OCI-LY7 (cell line): ENCODE measurements around the gene PLD5. TPM values are rescaled to one million over a fixed set of nuclear protein-coding genes. Genes with fewer than 3 reads are reported as not detected.

Source experiments
- BruUV-seq: library from RNA; stranded (reverse); fragments of 400-500 nt; replicated peaks from 2 replicates; lab custom pipeline; 2021; lab: Mats Ljungman, UMichigan
- CTCF ChIA-PET: fragments of 300-600 bp; sonication (Branson Sonifier 250); formaldehyde crosslinking; loops from one replicate; lab custom pipeline; 2022; ENCODE audit warnings: antibody characterized with exemption; ENCODE audit not compliant: unreplicated experiment; lab: Charles Lee
- POLR2A ChIA-PET: fragments of 300-600 bp; sonication (Branson Sonifier 250); formaldehyde crosslinking; loops from one replicate; lab custom pipeline; 2022; ENCODE audit warnings: antibody characterized with exemption; lab: Charles Lee
- DNase-seq: peaks from one replicate; pipeline ENCODE4 v3.0.0-alpha.2; 2015; ENCODE audit warnings: low spot score
- H2AFZ ChIP-seq: fragments of 200-600 bp; sonication (generic), shearing (Covaris generic); 2 replicates; pipeline ENCODE4 v1.6.1; 2014; ENCODE audit warnings: mild to moderate bottlenecking, antibody characterized with exemption, low read length, moderate library complexity
- H3K27ac ChIP-seq: fragments of 200-600 bp; sonication (generic); 2 replicates; pipeline ENCODE4 v1.5.1; 2014; ENCODE audit warnings: mixed run types, low read depth, mild to moderate bottlenecking, moderate library complexity, low read length, inconsistent platforms; ENCODE audit not compliant: poor library complexity, severe bottlenecking
- H3K36me3 ChIP-seq: fragments of 200-600 bp; sonication (generic); 2 replicates; pipeline ENCODE4 v1.6.1; 2014; ENCODE audit warnings: mild to moderate bottlenecking, antibody characterized with exemption, low read length, moderate library complexity, mixed read lengths; ENCODE audit not compliant: insufficient read depth
- H3K4me1 ChIP-seq: fragments of 200-600 bp; sonication (generic); 2 replicates; pipeline ENCODE4 v1.5.1; 2014; ENCODE audit warnings: mild to moderate bottlenecking, low read length; ENCODE audit not compliant: insufficient read depth, poor library complexity, severe bottlenecking
- H3K4me2 ChIP-seq: fragments of 200-600 bp; sonication (generic); 2 replicates; pipeline ENCODE4 v1.6.1; 2014; ENCODE audit warnings: mild to moderate bottlenecking, low read length
- H3K4me3 ChIP-seq: fragments of 200-600 bp; sonication (generic); 2 replicates; pipeline ENCODE4 v1.5.1; 2014; ENCODE audit warnings: mild to moderate bottlenecking, low read depth, low read length; ENCODE audit not compliant: poor library complexity, severe bottlenecking
- H3K79me2 ChIP-seq: fragments of 200-600 bp; sonication (generic); 2 replicates; pipeline ENCODE4 v1.6.1; 2016; ENCODE audit warnings: low read depth, mild to moderate bottlenecking, low read length, moderate library complexity, mixed read lengths; ENCODE audit not compliant: insufficient read depth
- H3K9me2 ChIP-seq: fragments of 200-600 bp; sonication (generic); 2 replicates; pipeline ENCODE4 v1.6.1; 2016; ENCODE audit warnings: mild to moderate bottlenecking, low read length, mixed read lengths; ENCODE audit not compliant: insufficient read depth
- H3K9me3 ChIP-seq: fragments of 200-600 bp; sonication (generic); 2 replicates; pipeline ENCODE4 v1.6.1; 2014; ENCODE audit warnings: mild to moderate bottlenecking, mixed run types, low read length, mixed read lengths
- H4K20me1 ChIP-seq: fragments of 200-600 bp; sonication (generic); 2 replicates; pipeline ENCODE4 v1.6.1; 2014; ENCODE audit warnings: mild to moderate bottlenecking, antibody characterized with exemption, low read length, moderate library complexity, mixed read lengths; ENCODE audit not compliant: insufficient read depth
- EZH2phosphoT487 ChIP-seq: fragments of 200-600 bp; sonication (generic); IDR thresholded peaks from 2 replicates; pipeline ENCODE4 v1.6.1; 2018; ENCODE audit warnings: low read depth, borderline replicate concordance, mild to moderate bottlenecking, mixed run types, antibody characterized with exemption, low read length, moderate library complexity, mixed read lengths
- intact Hi-C: fragments of 100-400 bp; cut with micrococcal nuclease; formaldehyde crosslinking; loops from one replicate; pipeline ENCODE4 v1.10.0; 2022; ENCODE audit not compliant: unreplicated experiment
- total RNA-seq, 2 experiments: library from RNA; depleted of rRNA in 1 of 2; stranded (reverse); fragments of >200 nt in 1 of 2; shearing (Covaris generic) in 1 of 2; gene quantifications; 2 replicates each; pipeline ENCODE4 v1.2.3, GENCODE V29; 2014 to 2022
- TF ChIP-seq, protein P1 (sequence below): fragments of 200-600 bp; sonication (generic); conservative IDR thresholded peaks from 2 replicates; pipeline ENCODE4 v1.5.1; 2014; ENCODE audit warnings: mild to moderate bottlenecking, antibody characterized with exemption, low read length, moderate library complexity, mixed read lengths

PLD5 gene
- total RNA-seq, 2 experiments from 2014 or later = not detected

DNA sequence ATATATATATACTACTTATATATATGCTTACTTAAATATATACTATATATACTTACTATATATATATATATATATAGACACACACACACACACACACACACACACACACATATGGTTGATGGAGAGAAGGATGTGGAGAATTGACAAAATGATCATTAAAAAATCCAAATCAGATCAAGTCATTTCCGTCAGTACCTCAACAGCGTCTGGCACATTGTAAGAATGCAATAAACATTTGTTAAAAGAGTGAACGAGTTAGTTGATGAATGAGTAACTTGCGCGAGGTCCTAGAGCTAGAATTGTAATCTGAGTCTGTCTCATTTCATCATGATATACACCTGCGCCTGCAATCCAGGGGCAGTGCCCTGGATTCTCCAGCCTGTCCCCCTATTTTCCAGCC, 282.6 kb downstream of the PLD5 start:
- Histone ChIP-seq H3K9me2 (no peaks in the 10 kb centered on the region), H3K27ac (no peak overlapping the region), H2AFZ (no peak overlapping the region), H3K4me1 (no peaks in the 10 kb centered on the region), H3K9me3 (no peaks in the 10 kb centered on the region), H3K4me2 (no peak overlapping the region), H4K20me1 (no peaks in the 10 kb centered on the region), H3K36me3 (no peaks in the 10 kb centered on the region), H3K4me3 (no peak overlapping the region), H3K79me2 (no peaks in the 10 kb centered on the region)
- ChIA-PET CTCF (no interaction called here), POLR2A (no interaction called here)
- TF ChIP-seq EZH2phosphoT487 = no peak
- TF ChIP-seq, protein P1, sequence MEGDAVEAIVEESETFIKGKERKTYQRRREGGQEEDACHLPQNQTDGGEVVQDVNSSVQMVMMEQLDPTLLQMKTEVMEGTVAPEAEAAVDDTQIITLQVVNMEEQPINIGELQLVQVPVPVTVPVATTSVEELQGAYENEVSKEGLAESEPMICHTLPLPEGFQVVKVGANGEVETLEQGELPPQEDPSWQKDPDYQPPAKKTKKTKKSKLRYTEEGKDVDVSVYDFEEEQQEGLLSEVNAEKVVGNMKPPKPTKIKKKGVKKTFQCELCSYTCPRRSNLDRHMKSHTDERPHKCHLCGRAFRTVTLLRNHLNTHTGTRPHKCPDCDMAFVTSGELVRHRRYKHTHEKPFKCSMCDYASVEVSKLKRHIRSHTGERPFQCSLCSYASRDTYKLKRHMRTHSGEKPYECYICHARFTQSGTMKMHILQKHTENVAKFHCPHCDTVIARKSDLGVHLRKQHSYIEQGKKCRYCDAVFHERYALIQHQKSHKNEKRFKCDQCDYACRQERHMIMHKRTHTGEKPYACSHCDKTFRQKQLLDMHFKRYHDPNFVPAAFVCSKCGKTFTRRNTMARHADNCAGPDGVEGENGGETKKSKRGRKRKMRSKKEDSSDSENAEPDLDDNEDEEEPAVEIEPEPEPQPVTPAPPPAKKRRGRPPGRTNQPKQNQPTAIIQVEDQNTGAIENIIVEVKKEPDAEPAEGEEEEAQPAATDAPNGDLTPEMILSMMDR = no peak
- intact Hi-C loops = no loop called here
- BruUV-seq = no TSS peak
- DNase-seq = no peak

DNA sequence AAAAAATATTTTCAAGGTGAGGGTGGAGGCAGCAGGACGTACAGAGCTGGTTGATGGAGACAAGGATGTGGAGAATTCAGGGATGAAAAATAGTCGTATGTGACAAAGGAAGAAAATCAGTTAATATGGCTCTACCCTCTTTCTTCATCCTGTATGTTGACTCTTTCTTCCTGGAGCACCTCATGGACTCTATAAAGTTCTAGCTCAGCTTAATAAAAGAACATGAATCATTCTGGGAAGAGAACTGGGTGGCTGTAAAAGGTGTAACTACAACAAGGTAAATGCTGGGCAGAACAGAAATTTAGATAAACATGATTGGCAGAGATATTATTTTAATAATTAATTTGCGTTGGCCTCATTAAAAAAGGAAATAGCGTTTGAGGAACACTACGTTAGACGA, 283.8 kb downstream of the PLD5 start:
- intact Hi-C loops = no loop called here
- Histone ChIP-seq H3K27ac (no peak overlapping the region), H3K36me3 (no peaks in the 10 kb centered on the region), H2AFZ (no peak overlapping the region), H3K79me2 (no peaks in the 10 kb centered on the region), H3K9me3 (no peaks in the 10 kb centered on the region), H4K20me1 (no peaks in the 10 kb centered on the region), H3K4me2 (no peak overlapping the region), H3K4me1 (no peaks in the 10 kb centered on the region), H3K9me2 (no peaks in the 10 kb centered on the region), H3K4me3 (no peak overlapping the region)
- ChIA-PET CTCF (no interaction called here), POLR2A (interaction anchor here (0.7 kb wide), 1 partner anchor 1288 kb away, joined by 3 read pairs; no protein-coding TSS in a partner anchor)
- DNase-seq = no peak
- TF ChIP-seq, protein P1 = no peak
- no peak for TF ChIP-seq EZH2phosphoT487
- BruUV-seq = no TSS peak

DNA sequence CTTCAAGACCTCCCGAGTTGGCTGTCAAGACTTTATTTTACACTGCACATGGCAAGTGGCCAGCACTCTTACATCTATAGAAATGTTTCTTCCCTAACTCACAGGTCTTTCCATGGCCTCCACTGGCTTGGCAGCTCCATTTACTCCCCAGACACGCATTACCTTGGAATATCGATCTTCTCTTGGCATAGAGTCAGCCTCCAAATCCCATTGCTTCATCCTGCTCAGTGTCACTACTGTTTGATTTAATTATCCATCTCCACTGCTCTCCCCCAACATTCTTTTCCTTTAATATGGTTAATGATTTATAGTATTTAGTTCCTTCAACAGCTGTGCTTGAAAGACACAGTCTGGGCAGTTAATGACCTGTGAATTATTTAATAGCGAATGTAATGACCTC, 284.4 kb downstream of the PLD5 start:
- H3K4me2 ChIP-seq = no peak overlapping the region
- no peak overlapping the region for H3K27ac ChIP-seq
- no peaks in the 10 kb centered on the region for H3K36me3 ChIP-seq
- H3K4me3 ChIP-seq = no peak overlapping the region
- no peaks in the 10 kb centered on the region for H3K9me2 ChIP-seq
- H2AFZ ChIP-seq = no peak overlapping the region
- ChIA-PET POLR2A (no interaction called here), CTCF (no interaction called here)
- no peaks in the 10 kb centered on the region for H3K79me2 ChIP-seq
- no TSS peak for BruUV-seq
- H4K20me1 ChIP-seq = no peaks in the 10 kb centered on the region
- no peak for DNase-seq
- TF ChIP-seq EZH2phosphoT487 = no peak
- TF ChIP-seq, protein P1 = no peak
- intact Hi-C loops = no loop called here
- H3K9me3 ChIP-seq = no peaks in the 10 kb centered on the region
- H3K4me1 ChIP-seq = no peaks in the 10 kb centered on the region
